Gastroesophageal sphincter (tissue), 3 donors: ENCODE data around the gene LGALS9C.
"Not testable (repeated sequence)": the region's sequence is repeated elsewhere in the genome, so short reads cannot be mapped to it uniquely, and the experiment has no call there.

ENCODE experiments used
- CTCF ChIP-seq, 4 experiments: fragments of 200-600 bp in 2 of 4; fragments of 450-650 bp in 2 of 4; sonication (generic) in 1 of 4; IDR thresholded peaks; one replicate each; pipeline ENCODE4 v1.5.1; 2017 to 2019; ENCODE audit warnings: antibody characterized with exemption in 4 of 4, mild to moderate bottlenecking in 2 of 4, moderate library complexity in 2 of 4
- EP300 ChIP-seq: sonication (generic); formaldehyde crosslinking; IDR thresholded peaks from one replicate; pipeline ENCODE4 v1.6.1; 2017; ENCODE audit warnings: antibody characterized with exemption, mild to moderate bottlenecking
- POLR2A ChIP-seq, 2 donors: fragments of 450-650 bp; IDR thresholded peaks; one replicate each; pipeline ENCODE4 v1.6.1; 2017; ENCODE audit warnings: antibody characterized with exemption in 2 of 2, mild to moderate bottlenecking in 2 of 2, moderate library complexity in 1 of 2
- POLR2AphosphoS5 ChIP-seq: sonication (generic); formaldehyde crosslinking; IDR thresholded peaks from one replicate; pipeline ENCODE4 v1.6.1; 2017; ENCODE audit warnings: antibody characterized with exemption

DNA sequence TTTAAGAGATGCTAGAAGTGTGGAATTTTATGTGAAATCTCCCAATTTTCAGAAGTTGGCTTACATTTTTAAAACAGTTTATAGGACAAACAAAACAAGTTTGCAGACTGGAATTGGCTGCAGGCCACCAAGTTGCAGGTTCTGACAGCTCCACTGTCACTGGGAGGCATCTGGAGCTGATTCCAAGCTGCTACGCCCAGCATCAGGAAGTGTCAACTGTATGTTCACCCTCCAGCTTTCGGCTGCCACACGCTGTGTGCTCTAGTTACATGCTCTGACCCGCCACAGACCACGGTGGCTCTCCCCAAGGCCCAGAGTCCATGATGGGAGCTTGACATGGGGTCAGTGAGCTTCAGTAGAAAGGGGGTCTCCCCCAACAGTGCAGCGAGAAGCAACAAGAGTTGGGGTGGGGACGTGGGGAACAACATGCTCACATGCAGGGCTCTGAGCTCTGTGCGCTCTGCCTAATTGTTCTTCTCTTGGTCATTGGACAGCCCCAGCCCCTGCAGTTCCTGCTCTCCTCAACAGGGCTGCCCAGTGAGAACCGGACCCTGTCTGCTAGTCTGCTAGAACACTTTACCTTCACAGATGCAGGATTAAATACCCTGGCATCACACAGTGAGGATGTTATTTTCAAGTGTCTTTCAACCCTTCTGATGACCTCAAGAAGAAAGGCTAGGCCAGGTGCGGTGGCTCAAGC, 8.0 kb upstream of the LGALS9C start:
- TF ChIP-seq CTCF (IDR thresholded peaks at IDR 0.05); POLR2AphosphoS5; POLR2A (IDR thresholded peaks at IDR 0.05); EP300: not testable (repeated sequence)
